OCI-LY3 (cell line): ENCODE measurements around the gene MCUB.
"Not testable (repeated sequence)": the region's sequence is repeated elsewhere in the genome, so short reads cannot be mapped to it uniquely, and the experiment has no call there.

Experiments used
- H2AFZ ChIP-seq: fragments of 200-600, 300-600 bp; shearing (Covaris generic); 2 replicates; pipeline ENCODE4 v1.6.0; 2014; ENCODE audit warnings: antibody characterized with exemption, low read depth, low read length
- H3K27ac ChIP-seq: fragments of 200-600, 300-600 bp; sonication (generic); 2 replicates; pipeline ENCODE4 v1.5.1; 2014; ENCODE audit warnings: mild to moderate bottlenecking, low read length, moderate library complexity, mixed read lengths
- H3K27me3 ChIP-seq: fragments of 200-600, 300-600 bp; sonication (generic); 2 replicates; pipeline ENCODE4 v1.6.1; 2014; ENCODE audit warnings: low read depth, low read length, mixed read lengths
- H3K36me3 ChIP-seq: fragments of 200-600, 300-600 bp; sonication (generic); replicated peaks from 2 replicates; pipeline ENCODE3; 2014; ENCODE audit warnings: low read depth, low read length, mixed read lengths
- H3K4me1 ChIP-seq: fragments of 300-600, 200-600 bp; sonication (generic); 2 replicates; pipeline ENCODE4 v1.6.1; 2014; ENCODE audit warnings: low read length, mixed read lengths
- H3K4me2 ChIP-seq: fragments of 200-600, 300-600 bp; sonication (generic); 2 replicates; pipeline ENCODE4 v1.6.1; 2014; ENCODE audit warnings: low read length, mixed read lengths
- H3K4me3 ChIP-seq: fragments of 300-600, 200-600 bp; sonication (generic); 2 replicates; pipeline ENCODE4 v1.5.1; 2014; ENCODE audit warnings: antibody characterized with exemption, mild to moderate bottlenecking, low read length, moderate library complexity
- H3K79me2 ChIP-seq: fragments of 300-600, 200-600 bp; shearing (Covaris generic); 2 replicates; pipeline ENCODE4 v1.6.1; 2014; ENCODE audit warnings: mild to moderate bottlenecking, low read length, mixed read lengths
- H3K9ac ChIP-seq: fragments of 300-600, 200-600 bp; shearing (Covaris generic); 2 replicates; pipeline ENCODE4 v1.6.0; 2014; ENCODE audit warnings: mild to moderate bottlenecking, low read length, moderate library complexity
- H3K9me3 ChIP-seq: fragments of 200-600, 300-600 bp; shearing (Covaris generic); 2 replicates; pipeline ENCODE4 v1.6.1; 2014; ENCODE audit warnings: low read length, mixed read lengths; ENCODE audit not compliant: insufficient read depth
- H4K20me1 ChIP-seq: fragments of 200-600, 300-600 bp; sonication (generic); 2 replicates; pipeline ENCODE4 v1.6.1; 2016; ENCODE audit warnings: low read length, mixed read lengths; ENCODE audit not compliant: insufficient read depth
- EZH2phosphoT487 ChIP-seq: fragments of 200-600 bp; shearing (Covaris generic); IDR thresholded peaks from 2 replicates; pipeline ENCODE4 v1.6.1; 2018; ENCODE audit warnings: antibody characterized with exemption, mixed run types, low read depth
- TF ChIP-seq, protein P1 (sequence below): fragments of 200-600, 300-600 bp; sonication (generic); IDR thresholded peaks from 2 replicates; pipeline ENCODE4 v1.5.1; 2014; ENCODE audit warnings: antibody characterized with exemption, low read length, low read depth

The MCUB gene

DNA sequence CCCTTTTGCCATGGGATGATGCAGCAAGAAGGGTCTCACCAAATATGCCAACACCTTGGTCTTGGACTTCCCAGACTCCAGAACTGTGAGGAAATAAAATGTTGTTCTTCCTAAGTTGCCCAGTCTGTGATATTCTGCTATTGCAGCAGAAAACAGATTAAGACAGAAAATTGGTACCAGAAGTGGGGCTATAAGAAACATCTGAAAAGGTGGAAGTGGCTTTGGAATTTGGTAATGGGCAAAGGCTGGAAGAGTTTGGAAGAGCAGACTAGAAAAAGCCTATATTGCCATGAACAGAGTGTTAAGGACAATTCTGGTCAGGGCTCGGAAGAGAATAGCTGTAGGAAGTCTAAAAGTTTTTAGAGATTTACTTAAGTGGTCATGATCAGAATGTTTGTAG, 115.8 kb downstream of the MCUB start:
- Histone ChIP-seq H3K27me3 (no peaks in the 10 kb centered on the region), H3K79me2 (no peaks in the 10 kb centered on the region), H3K9me3 (peaks cover 8% of the 10 kb centered on the region; the same call in 1 of the 2 replicates), H2AFZ (no peak overlapping the region), H3K9ac (no peak overlapping the region), H3K4me2 (no peak overlapping the region), H3K27ac (no peak overlapping the region), H4K20me1 (no peaks in the 10 kb centered on the region), H3K4me1 (no peaks in the 10 kb centered on the region), H3K4me3 (no peak overlapping the region), H3K36me3 (peaks cover 3% of the 10 kb centered on the region)
- TF ChIP-seq, protein P1, sequence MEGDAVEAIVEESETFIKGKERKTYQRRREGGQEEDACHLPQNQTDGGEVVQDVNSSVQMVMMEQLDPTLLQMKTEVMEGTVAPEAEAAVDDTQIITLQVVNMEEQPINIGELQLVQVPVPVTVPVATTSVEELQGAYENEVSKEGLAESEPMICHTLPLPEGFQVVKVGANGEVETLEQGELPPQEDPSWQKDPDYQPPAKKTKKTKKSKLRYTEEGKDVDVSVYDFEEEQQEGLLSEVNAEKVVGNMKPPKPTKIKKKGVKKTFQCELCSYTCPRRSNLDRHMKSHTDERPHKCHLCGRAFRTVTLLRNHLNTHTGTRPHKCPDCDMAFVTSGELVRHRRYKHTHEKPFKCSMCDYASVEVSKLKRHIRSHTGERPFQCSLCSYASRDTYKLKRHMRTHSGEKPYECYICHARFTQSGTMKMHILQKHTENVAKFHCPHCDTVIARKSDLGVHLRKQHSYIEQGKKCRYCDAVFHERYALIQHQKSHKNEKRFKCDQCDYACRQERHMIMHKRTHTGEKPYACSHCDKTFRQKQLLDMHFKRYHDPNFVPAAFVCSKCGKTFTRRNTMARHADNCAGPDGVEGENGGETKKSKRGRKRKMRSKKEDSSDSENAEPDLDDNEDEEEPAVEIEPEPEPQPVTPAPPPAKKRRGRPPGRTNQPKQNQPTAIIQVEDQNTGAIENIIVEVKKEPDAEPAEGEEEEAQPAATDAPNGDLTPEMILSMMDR: no peak
- no peak for TF ChIP-seq EZH2phosphoT487

DNA sequence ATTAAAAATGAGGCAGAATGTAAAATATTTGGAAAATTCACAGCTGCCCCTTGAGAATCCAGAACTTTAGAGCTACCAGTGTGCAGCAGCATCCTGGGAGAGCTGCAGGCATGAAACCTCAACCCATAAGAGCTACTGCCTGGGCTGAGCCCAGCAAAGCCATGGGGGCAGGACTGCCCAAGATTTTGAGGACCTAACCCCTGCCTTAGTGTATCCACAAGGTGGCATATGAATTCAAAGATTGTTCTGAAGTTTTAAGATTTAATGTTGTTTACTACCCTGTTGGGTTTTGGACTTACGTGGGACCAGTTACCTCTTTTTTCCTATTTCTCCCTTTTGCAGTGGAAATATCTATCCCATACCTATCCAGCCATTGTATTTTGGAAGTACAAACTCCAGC, 116.8 kb downstream of the MCUB start:
- H3K79me2 ChIP-seq: no peaks in the 10 kb centered on the region
- H3K9ac ChIP-seq: no peak overlapping the region
- H3K9me3 ChIP-seq: no peaks in the 10 kb centered on the region
- no peaks in the 10 kb centered on the region for H3K36me3 ChIP-seq
- TF ChIP-seq, protein P1: peak; percentile 39
- no peak for TF ChIP-seq EZH2phosphoT487
- H4K20me1 ChIP-seq: no peaks in the 10 kb centered on the region
- H3K27me3 ChIP-seq: no peaks in the 10 kb centered on the region
- H3K4me1 ChIP-seq: no peaks in the 10 kb centered on the region
- no peak overlapping the region for H3K4me2 ChIP-seq
- no peak overlapping the region for H2AFZ ChIP-seq
- H3K27ac ChIP-seq: no peak overlapping the region
- no peak overlapping the region for H3K4me3 ChIP-seq

DNA sequence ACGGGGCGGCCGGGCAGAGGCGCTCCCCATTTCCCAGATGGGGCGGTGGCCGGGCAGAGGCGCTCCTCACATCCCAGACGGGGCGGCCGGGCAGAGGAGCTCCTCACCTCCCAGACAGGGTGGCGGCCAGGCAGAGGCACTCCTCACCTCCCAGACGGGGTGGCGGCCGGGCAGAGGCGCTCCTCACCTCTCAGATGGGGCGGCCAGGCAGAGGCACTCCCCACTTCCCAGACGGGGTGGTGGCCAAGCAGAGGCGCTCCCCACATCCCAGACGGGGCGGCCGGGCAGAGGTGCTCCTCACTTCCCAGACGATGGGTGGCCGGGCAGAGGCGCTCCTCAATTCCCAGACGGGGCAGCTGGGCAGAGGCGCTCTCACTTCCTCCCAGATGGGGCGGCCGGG, 118.4 kb downstream of the MCUB start:
- H3K36me3 ChIP-seq, H3K9me3 ChIP-seq, H3K9ac ChIP-seq, H3K27me3 ChIP-seq, H2AFZ ChIP-seq, H3K4me1 ChIP-seq, H3K27ac ChIP-seq, H3K79me2 ChIP-seq, H4K20me1 ChIP-seq, H3K4me2 ChIP-seq, H3K4me3 ChIP-seq: not testable (repeated sequence)

DNA sequence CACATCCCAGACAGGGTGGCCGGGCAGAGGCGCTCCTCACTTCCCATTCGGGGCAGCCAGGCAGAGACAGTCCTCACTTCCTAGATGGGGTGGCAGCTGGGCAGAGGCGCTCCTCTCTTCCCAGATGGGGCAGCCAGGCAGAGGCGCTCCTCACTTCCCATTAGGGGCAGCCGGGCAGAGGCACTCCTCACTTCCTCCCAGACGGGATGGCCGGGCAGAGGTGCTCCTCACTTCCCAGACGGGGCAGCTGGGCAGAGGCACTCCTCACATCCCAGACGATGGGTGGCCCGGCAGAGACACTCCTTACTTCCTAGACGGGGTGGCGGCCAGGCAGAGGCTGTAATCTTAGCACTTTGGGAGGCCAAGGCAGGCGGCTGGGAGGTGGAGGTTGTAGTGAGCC, 118.9 kb downstream of the MCUB start:
- H2AFZ ChIP-seq, H3K9me3 ChIP-seq, H3K4me2 ChIP-seq, H3K9ac ChIP-seq, H3K27me3 ChIP-seq, H3K36me3 ChIP-seq, H3K4me1 ChIP-seq, H3K4me3 ChIP-seq, H3K27ac ChIP-seq, H4K20me1 ChIP-seq, H3K79me2 ChIP-seq: not testable (repeated sequence)

DNA sequence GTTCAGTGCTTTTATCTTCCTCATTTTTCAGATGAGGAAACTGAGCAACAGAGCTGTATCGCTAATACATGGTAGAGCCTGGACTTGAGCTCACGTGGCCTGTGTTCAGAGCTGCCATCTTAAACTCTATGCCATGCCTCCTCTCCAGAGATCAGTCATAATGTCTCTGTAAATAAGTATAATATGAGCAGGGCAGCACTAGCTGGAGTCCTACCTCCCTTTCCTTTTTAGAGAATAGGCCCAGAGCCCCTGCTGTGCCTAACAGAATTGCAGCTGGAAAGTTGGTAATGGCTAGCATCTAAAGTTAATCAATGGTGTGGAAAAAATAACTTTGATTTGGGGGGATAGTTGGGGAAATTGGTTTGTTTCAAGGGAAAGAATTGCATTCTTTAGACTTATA, 122.8 kb downstream of the MCUB start:
- TF ChIP-seq, protein P1: no peak
- TF ChIP-seq EZH2phosphoT487: no peak
- no peaks in the 10 kb centered on the region for H3K9me3 ChIP-seq
- H3K9ac ChIP-seq: no peak overlapping the region
- H3K4me2 ChIP-seq: no peak overlapping the region
- peaks cover 14% of the 10 kb centered on the region for H3K36me3 ChIP-seq
- no peak overlapping the region for H2AFZ ChIP-seq
- H4K20me1 ChIP-seq: no peaks in the 10 kb centered on the region
- no peaks in the 10 kb centered on the region for H3K27me3 ChIP-seq
- H3K27ac ChIP-seq: no peak overlapping the region
- H3K4me3 ChIP-seq: no peak overlapping the region
- no peaks in the 10 kb centered on the region for H3K79me2 ChIP-seq
- peaks cover 19% of the 10 kb centered on the region for H3K4me1 ChIP-seq
